ENCODE measurements around the gene CTNNA2. TPM values are rescaled to one million over a fixed set of nuclear protein-coding genes. Genes with fewer than 3 reads are reported as not detected.

CTNNA2 gene
- total and polyA plus RNA-seq, 2 of the 8 experiments (the other 6 are each of a cell fraction or from before 2014, with no cell fraction given) = 3.9 to 9.0 TPM

DNA sequence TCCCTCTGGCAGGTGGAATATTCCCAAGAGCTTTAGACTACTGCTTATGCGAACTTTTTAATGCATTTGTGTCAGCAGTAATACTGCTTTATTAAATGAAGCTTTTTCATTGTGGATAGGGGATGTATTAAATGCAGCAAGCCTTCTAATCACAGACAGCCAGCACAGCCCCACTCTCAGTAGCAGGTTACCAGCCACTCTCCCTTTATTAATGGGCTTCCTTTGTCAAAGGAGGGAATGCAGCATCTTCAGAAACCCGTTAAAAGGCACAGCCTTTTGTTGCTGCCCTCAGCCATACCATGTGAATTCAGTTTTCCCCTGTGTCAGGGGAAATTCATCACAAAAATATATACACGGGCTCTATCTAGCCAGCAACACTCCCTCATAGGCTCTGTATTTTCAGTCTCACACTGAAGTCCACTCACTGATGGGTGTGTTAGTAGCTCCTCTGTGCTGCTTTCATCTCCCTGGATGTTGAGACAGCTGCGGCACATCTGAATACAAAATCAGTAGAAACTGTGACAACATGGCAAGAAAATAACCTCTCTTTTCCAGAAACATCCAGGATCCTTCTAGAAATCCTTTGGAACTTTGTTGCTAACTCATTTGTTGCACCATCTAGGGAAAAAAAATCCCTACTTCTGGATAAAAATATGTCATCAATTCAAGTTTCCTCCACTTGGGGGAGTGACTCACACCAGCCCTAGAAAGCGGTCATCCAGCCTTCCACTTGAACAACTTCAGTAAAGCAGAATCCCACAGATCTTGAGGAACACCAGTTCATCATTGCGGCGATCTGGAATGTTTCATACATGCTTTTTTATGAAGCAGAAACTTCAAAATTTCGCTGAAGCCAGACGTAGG is 743.3 kb downstream of the CTNNA2 start (continued):
- TF ChIP-seq, protein P1, sequence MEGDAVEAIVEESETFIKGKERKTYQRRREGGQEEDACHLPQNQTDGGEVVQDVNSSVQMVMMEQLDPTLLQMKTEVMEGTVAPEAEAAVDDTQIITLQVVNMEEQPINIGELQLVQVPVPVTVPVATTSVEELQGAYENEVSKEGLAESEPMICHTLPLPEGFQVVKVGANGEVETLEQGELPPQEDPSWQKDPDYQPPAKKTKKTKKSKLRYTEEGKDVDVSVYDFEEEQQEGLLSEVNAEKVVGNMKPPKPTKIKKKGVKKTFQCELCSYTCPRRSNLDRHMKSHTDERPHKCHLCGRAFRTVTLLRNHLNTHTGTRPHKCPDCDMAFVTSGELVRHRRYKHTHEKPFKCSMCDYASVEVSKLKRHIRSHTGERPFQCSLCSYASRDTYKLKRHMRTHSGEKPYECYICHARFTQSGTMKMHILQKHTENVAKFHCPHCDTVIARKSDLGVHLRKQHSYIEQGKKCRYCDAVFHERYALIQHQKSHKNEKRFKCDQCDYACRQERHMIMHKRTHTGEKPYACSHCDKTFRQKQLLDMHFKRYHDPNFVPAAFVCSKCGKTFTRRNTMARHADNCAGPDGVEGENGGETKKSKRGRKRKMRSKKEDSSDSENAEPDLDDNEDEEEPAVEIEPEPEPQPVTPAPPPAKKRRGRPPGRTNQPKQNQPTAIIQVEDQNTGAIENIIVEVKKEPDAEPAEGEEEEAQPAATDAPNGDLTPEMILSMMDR (IDR thresholded peaks at IDR 0.05; ENCODE audit: control extremely low read depth in 1 of 3, insufficient read depth in 1 of 3, low read depth in 1 of 3, low read length in 3 of 3) = peak; percentile 8 to 59 (median 51)
- TF ChIP-seq, protein P2, sequence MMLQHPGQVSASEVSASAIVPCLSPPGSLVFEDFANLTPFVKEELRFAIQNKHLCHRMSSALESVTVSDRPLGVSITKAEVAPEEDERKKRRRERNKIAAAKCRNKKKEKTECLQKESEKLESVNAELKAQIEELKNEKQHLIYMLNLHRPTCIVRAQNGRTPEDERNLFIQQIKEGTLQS (IDR thresholded peaks at IDR 0.05; ENCODE audit: insufficient read depth, low read depth, low read length) = no peak
- TF ChIP-seq RAD21 (IDR thresholded peaks at IDR 0.05 in 1 of 2, conservative IDR thresholded peaks at IDR 0.05 in 1 of 2; ENCODE audit: low read depth in 2 of 2, low read length in 2 of 2) = peak; percentile 56 to 67
- TF ChIP-seq RBBP5 (IDR thresholded peaks at IDR 0.05; ENCODE audit: borderline replicate concordance, low read depth, low read length) = no peak
- no peak for TF ChIP-seq RFX5 (IDR thresholded peaks at IDR 0.05; ENCODE audit: borderline replicate concordance, low read depth, low read length)
- TF ChIP-seq, protein P3, sequence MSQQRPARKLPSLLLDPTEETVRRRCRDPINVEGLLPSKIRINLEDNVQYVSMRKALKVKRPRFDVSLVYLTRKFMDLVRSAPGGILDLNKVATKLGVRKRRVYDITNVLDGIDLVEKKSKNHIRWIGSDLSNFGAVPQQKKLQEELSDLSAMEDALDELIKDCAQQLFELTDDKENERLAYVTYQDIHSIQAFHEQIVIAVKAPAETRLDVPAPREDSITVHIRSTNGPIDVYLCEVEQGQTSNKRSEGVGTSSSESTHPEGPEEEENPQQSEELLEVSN (IDR thresholded peaks at IDR 0.05) = no peak
- no peak for TF ChIP-seq CREB1 (IDR thresholded peaks at IDR 0.05)
- TF ChIP-seq PHF8 (conservative IDR thresholded peaks at IDR 0.05; ENCODE audit: low read depth, low read length) = no peak

Measured in H1 (cell line).